ENCODE measurements around the gene IKZF5. TPM values are rescaled to one million over a fixed set of nuclear protein-coding genes. Genes with fewer than 3 reads are reported as not detected.

The IKZF5 gene, protein sequence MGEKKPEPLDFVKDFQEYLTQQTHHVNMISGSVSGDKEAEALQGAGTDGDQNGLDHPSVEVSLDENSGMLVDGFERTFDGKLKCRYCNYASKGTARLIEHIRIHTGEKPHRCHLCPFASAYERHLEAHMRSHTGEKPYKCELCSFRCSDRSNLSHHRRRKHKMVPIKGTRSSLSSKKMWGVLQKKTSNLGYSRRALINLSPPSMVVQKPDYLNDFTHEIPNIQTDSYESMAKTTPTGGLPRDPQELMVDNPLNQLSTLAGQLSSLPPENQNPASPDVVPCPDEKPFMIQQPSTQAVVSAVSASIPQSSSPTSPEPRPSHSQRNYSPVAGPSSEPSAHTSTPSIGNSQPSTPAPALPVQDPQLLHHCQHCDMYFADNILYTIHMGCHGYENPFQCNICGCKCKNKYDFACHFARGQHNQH
- total RNA-seq (10 to 100 TPM; 20.3 to 23.9 TPM), polyA plus RNA-seq (14.8 TPM)

DNA sequence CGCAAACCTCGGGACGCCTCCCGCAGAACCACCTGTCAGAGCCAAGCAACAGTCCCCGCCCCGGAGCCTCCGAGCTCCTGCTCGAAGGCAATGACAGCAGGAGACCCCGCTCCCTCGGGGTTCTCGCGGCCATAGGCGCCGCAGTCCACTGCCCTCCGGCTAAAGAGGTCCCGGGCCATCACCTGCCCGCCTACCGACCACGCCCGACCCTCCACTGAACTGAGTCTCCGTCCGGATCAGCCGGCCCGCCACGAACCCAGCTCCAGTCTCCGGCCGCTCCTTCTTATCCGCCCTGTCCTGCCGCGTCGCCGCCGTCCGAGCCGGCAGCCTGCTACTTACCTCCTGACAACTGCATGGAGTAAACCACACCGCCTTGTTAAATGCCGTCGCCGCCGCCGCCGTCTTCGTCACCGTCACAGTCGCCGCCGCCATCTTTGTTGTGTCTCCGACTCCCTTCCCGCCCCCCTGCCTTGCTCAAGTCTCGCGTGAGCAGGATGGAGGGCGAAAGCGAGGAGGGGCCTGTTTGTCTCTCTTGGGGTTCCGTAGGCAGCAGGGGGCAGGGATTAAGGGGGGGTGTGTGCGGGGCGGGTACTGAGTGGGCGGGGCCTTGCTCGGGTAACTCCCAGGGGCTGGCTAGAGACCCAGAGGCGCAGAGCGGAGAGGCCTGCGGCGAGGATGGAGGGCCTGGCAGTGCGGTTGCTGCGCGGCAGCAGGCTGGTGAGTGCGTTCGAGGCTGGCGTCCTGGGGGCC, at the start of gene IKZF5, which contains the start of gene ACADSB:
IKZF5 (minus strand) TSS at position 441 of the 750 bp plus-strand sequence. CDS start 10,170 bp downstream, outside the sequence.
ACADSB (plus strand) TSS at position 652 of the 750 bp plus-strand sequence; CDS start at position 676, 24 bp downstream.
- Histone ChIP-seq H3K27ac (ENCODE audit: low read depth, low read length) (peak within 1 kb of the TSS; percentile 96), H3K4me3 (ENCODE audit: low read length) (peak within 1 kb of the TSS; percentile 92), H3K36me3 (ENCODE audit: insufficient read depth, low read length) (no peaks in the 10 kb centered on the region), H3K27me3 (ENCODE audit: insufficient read depth, low read length, poor library complexity, severe bottlenecking) (no peaks in the 10 kb centered on the region), H3K9me3 (ENCODE audit: low read length) (no peaks in the 10 kb centered on the region), H3K4me1 (ENCODE audit: insufficient read depth, low read length) (peaks cover 56% of the 10 kb centered on the region)
- Mint-ChIP-seq H3K27me3 (no peaks in the 10 kb centered on the region), H3K27ac (peak within 1 kb of the TSS; percentile 92 to 100 (median 99)), H3K9me3 (no peaks in the 10 kb centered on the region), H3K4me1 (peaks cover 57 to 75% (median 68%) of the 10 kb centered on the region in 3 donors), H3K4me3 (peak within 1 kb of the TSS; percentile 95 to 100 (median 99)), H3K36me3 (peaks cover 0 to 39% (median 11%) of the 10 kb centered on the region in 3 donors)
- ChIA-PET CTCF (interaction anchor here (1.0 to 7.2 kb wide), 4 partner anchors 13 to 146 kb away, joined by 3 to 39 read pairs (median 6); partner anchors contain the start of genes BUB3 and PSTK), POLR2A (interaction anchor here (0.8 to 3.7 kb wide), 8 partner anchors 13 to 1453 kb away, joined by 3 to 29 read pairs (median 6); partner anchors contain the start of genes BUB3, C10orf88, FAM24B and LHPP)
- peak; percentile 94 to 99 (median 95) for DNase-seq

DNA sequence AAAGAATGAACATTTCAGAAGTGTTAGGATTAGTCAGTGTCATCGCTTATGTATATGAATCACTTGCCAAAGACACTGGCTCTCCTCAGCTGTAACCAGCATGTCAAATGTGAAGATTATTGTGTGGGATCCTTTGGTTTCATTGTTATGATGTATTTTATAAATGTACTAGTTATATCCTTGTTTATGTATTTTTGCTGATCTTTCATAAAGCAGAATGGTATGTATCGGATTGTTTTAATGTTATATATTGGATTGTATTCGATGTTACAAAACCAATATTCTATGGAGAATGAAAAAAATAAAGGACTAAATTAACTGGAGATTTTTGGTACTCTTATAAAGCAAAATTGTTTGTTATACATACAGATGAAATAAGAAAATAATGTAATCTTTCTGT, 49.4 kb upstream of the IKZF5 start:
- no peak overlapping the region for H3K4me3 ChIP-seq (ENCODE audit: low read length)
- POLR2A ChIA-PET = no interaction called here
- H3K36me3 ChIP-seq (ENCODE audit: insufficient read depth, low read length) = no peaks in the 10 kb centered on the region
- DNase-seq = no peak
- CTCF ChIA-PET = no interaction called here
- H3K27me3 Mint-ChIP-seq = no peaks in the 10 kb centered on the region
- peaks cover 14 to 26% (median 19%) of the 10 kb centered on the region in 3 donors for H3K36me3 Mint-ChIP-seq
- no peak overlapping the region for H3K27ac Mint-ChIP-seq
- peaks cover 0 to 2% (median 0%) of the 10 kb centered on the region in 5 donors for H3K9me3 Mint-ChIP-seq
- H3K27ac ChIP-seq (ENCODE audit: low read depth, low read length) = no peak overlapping the region
- no peak overlapping the region for H3K4me3 Mint-ChIP-seq
- no peaks in the 10 kb centered on the region for H3K4me1 ChIP-seq (ENCODE audit: insufficient read depth, low read length)
- H3K9me3 ChIP-seq (ENCODE audit: low read length) = no peaks in the 10 kb centered on the region
- H3K4me1 Mint-ChIP-seq = no peaks in the 10 kb centered on the region
- H3K27me3 ChIP-seq (ENCODE audit: insufficient read depth, low read length, poor library complexity, severe bottlenecking) = no peaks in the 10 kb centered on the region

DNA sequence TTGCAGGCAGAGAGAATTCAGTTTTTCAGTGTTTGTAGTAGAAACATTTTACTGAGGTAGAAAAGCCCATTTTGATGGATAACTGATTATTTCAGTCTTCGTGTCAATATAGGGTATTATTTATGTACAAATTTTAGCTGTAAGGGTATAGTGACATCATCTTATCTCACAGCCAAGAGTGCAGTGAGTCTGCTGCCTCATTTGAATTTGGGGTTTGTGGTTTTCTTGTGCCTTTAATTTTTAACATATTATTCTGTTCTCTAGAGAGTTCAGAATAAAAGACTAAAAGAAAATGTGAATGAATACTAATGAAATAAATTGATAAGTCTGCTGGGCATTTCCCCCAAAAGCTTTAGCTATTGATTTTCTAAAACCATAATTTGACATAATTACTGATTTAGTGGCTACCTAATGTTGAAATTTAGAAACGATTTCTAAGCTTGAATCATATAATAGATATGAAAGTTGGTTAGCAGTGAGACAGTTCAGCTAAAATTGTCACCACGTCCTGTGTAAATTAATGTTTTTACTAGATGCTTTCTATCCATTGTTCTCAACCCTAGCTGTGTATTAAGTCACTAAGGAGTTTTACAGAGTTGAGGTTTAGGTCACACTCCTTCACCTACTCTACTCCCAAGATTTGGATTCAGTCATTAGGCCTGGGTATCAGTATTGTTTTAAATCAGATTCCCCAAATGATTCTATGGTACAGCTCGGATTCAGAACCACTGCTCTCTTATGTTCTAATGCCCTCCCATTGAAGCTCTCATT, 37.6 kb upstream of the IKZF5 start:
- ChIA-PET CTCF (interaction anchor here (1.2 kb wide), 1 partner anchor 12 kb away, joined by 4 read pairs; no protein-coding TSS in a partner anchor), POLR2A (no interaction called here)
- H3K36me3 Mint-ChIP-seq = peaks cover 5 to 71% (median 18%) of the 10 kb centered on the region in 3 donors
- H3K9me3 ChIP-seq (ENCODE audit: low read length) = no peaks in the 10 kb centered on the region
- no peak overlapping the region for H3K27ac Mint-ChIP-seq
- no peak overlapping the region for H3K4me3 ChIP-seq (ENCODE audit: low read length)
- H3K27me3 ChIP-seq (ENCODE audit: insufficient read depth, low read length, poor library complexity, severe bottlenecking) = no peaks in the 10 kb centered on the region
- H3K4me3 Mint-ChIP-seq = no peak overlapping the region
- H3K4me1 Mint-ChIP-seq = no peaks in the 10 kb centered on the region
- no peaks in the 10 kb centered on the region for H3K4me1 ChIP-seq (ENCODE audit: insufficient read depth, low read length)
- DNase-seq = no peak
- H3K9me3 Mint-ChIP-seq = no peaks in the 10 kb centered on the region
- H3K36me3 ChIP-seq (ENCODE audit: insufficient read depth, low read length) = peaks cover 16% of the 10 kb centered on the region
- H3K27ac ChIP-seq (ENCODE audit: low read depth, low read length) = no peak overlapping the region
- no peaks in the 10 kb centered on the region for H3K27me3 Mint-ChIP-seq

DNA sequence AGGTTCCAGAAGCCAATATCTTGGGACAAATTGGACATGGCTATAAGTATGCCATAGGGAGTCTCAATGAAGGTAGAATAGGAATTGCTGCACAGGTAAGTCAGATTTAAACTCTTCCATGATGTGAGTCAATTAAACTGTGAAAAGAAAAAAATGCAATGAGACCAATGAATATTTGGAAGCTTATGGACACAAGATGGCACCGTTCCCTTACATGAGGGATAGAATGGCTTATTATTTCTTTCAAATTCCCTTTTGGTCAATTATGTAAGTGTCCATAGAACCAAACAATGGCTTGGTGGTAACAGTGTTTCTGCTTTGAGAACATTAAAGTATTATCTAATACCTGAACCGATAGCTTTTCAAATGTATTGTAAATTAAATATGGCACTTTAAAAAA, 35.8 kb upstream of the IKZF5 start:
- Histone ChIP-seq H3K27me3 (ENCODE audit: insufficient read depth, low read length, poor library complexity, severe bottlenecking) (no peaks in the 10 kb centered on the region), H3K4me3 (ENCODE audit: low read length) (no peak overlapping the region), H3K4me1 (ENCODE audit: insufficient read depth, low read length) (no peaks in the 10 kb centered on the region), H3K27ac (ENCODE audit: low read depth, low read length) (no peak overlapping the region), H3K9me3 (ENCODE audit: low read length) (no peaks in the 10 kb centered on the region), H3K36me3 (ENCODE audit: insufficient read depth, low read length) (peaks cover 16% of the 10 kb centered on the region)
- CTCF ChIA-PET = no interaction called here
- peaks cover under 1 to 1% (median under 1%) of the 10 kb centered on the region in 3 donors for H3K4me1 Mint-ChIP-seq
- POLR2A ChIA-PET = no interaction called here
- no peaks in the 10 kb centered on the region for H3K27me3 Mint-ChIP-seq
- no peak overlapping the region for H3K4me3 Mint-ChIP-seq
- H3K36me3 Mint-ChIP-seq = peaks cover 5 to 62% (median 15%) of the 10 kb centered on the region in 3 donors
- DNase-seq = no peak
- H3K9me3 Mint-ChIP-seq = no peaks in the 10 kb centered on the region
- no peak overlapping the region for H3K27ac Mint-ChIP-seq

DNA sequence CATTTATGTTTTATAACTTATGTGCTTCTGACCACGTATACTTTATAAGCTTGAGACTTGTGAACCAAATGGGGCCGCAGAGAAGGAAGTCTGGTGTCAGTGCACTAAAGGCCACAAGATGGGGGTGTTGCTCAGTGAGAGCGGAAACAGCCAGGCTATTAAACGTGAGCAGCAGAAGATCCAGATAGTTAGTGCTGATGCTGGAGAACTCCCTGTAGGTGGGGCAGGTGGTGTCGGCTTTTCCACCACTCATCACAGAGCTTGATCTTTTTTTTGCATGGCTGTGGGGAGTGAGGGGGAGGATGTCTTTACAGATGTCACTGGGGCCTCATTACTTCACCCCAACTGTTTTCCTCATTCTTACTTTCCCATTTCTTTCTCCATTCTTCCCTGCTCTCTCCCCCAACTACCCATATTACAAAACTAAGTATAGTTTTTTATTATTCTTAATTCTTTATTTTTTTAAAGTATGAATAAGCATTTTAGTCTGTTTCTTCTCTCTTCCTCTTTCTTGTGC, 34.9 kb upstream of the IKZF5 start:
- Mint-ChIP-seq H3K27me3 (no peaks in the 10 kb centered on the region), H3K36me3 (peaks cover 5 to 62% (median 15%) of the 10 kb centered on the region in 3 donors), H3K9me3 (no peaks in the 10 kb centered on the region), H3K4me1 (peaks cover 5 to 7% (median 6%) of the 10 kb centered on the region in 3 donors), H3K4me3 (no peak overlapping the region), H3K27ac (no peak overlapping the region)
- Histone ChIP-seq H3K9me3 (ENCODE audit: low read length) (no peaks in the 10 kb centered on the region), H3K27ac (ENCODE audit: low read depth, low read length) (no peak overlapping the region), H3K4me3 (ENCODE audit: low read length) (no peak overlapping the region), H3K27me3 (ENCODE audit: insufficient read depth, low read length, poor library complexity, severe bottlenecking) (no peaks in the 10 kb centered on the region), H3K4me1 (ENCODE audit: insufficient read depth, low read length) (no peaks in the 10 kb centered on the region), H3K36me3 (ENCODE audit: insufficient read depth, low read length) (peaks cover 16% of the 10 kb centered on the region)
- POLR2A ChIA-PET = no interaction called here
- DNase-seq = peak; percentile 5 to 57 (median 11)
- CTCF ChIA-PET = interaction anchor here (1.2 kb wide), 1 partner anchor 89 kb away, joined by 7 read pairs; no protein-coding TSS in a partner anchor

DNA sequence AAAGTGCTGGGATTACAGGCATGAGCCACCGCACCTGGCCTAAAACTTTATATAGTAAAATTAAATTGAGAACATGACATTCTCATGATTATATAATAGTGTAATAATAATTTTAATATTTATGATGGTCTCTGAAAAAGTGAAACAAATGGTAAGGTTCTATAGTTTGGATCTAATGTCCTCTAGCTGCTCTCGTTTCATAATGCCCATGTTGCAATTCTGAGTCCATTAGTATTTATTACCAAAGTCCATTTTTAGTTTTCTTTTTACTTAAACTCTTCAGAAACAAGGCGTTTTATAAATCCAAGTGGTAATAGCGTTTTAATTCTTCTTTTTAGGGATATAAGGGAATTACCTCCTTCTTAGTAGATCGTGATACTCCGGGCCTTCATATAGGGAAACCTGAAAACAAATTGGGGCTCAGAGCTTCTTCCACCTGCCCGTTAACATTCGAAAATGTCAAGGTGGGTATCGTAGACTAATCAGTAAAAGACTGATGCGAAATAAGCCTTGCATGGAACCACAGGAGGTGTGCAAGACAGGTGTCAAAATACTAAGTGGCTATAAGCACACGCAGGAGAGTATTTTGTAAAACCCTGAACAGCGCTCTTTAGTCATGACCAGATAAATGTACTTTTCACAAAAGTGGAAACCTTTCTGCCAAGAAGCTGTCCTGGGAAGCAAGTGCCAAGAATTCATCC, 34.3 kb upstream of the IKZF5 start:
- H3K27me3 ChIP-seq (ENCODE audit: insufficient read depth, low read length, poor library complexity, severe bottlenecking) = no peaks in the 10 kb centered on the region
- DNase-seq = no peak
- Mint-ChIP-seq H3K9me3 (no peaks in the 10 kb centered on the region), H3K27ac (no peak overlapping the region), H3K4me1 (peaks cover 5 to 7% (median 6%) of the 10 kb centered on the region in 3 donors), H3K4me3 (no peak overlapping the region), H3K27me3 (no peaks in the 10 kb centered on the region), H3K36me3 (peaks cover 5 to 60% (median 13%) of the 10 kb centered on the region in 3 donors)
- H3K4me1 ChIP-seq (ENCODE audit: insufficient read depth, low read length) = no peaks in the 10 kb centered on the region
- no peak overlapping the region for H3K27ac ChIP-seq (ENCODE audit: low read depth, low read length)
- H3K4me3 ChIP-seq (ENCODE audit: low read length) = no peak overlapping the region
- POLR2A ChIA-PET = no interaction called here
- H3K36me3 ChIP-seq (ENCODE audit: insufficient read depth, low read length) = peaks cover 11% of the 10 kb centered on the region
- no peaks in the 10 kb centered on the region for H3K9me3 ChIP-seq (ENCODE audit: low read length)
- CTCF ChIA-PET = interaction anchor here (1.2 to 1.6 kb wide), 2 partner anchors 63 to 90 kb away, joined by 4 to 7 read pairs; partner anchors contain the start of gene PSTK

DNA sequence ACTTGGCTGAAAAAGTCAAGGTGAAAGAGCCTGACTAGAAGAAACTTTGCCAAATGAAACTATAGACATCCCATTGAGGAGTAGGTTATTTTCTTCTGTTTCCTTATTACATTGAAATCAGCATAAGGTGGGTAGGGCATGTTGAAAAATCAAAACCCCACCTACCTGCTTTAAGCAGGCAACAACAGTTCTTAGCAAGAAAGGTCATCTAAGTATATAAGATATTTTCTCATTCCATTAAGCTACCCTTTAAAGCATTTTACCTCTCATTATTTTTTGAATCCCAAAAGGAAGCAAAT, 31.0 kb upstream of the IKZF5 start:
- no peak overlapping the region for H3K27ac ChIP-seq (ENCODE audit: low read depth, low read length)
- POLR2A ChIA-PET = no interaction called here
- peak overlapping the region in 1 of 8 donors; percentile 69 for H3K27ac Mint-ChIP-seq

More for the DNA sequence above, 31.0 kb upstream of the IKZF5 start:
- peaks cover 5 to 7% (median 6%) of the 10 kb centered on the region in 3 donors for H3K4me1 Mint-ChIP-seq
- peaks cover 5 to 65% (median 12%) of the 10 kb centered on the region in 3 donors for H3K36me3 Mint-ChIP-seq
- no peaks in the 10 kb centered on the region for H3K27me3 ChIP-seq (ENCODE audit: insufficient read depth, low read length, poor library complexity, severe bottlenecking)
- no peaks in the 10 kb centered on the region for H3K4me1 ChIP-seq (ENCODE audit: insufficient read depth, low read length)
- no peaks in the 10 kb centered on the region for H3K9me3 Mint-ChIP-seq
- H3K27me3 Mint-ChIP-seq = no peaks in the 10 kb centered on the region
- DNase-seq = no peak
- H3K4me3 ChIP-seq (ENCODE audit: low read length) = no peak overlapping the region
- no peaks in the 10 kb centered on the region for H3K9me3 ChIP-seq (ENCODE audit: low read length)
- H3K4me3 Mint-ChIP-seq = no peak overlapping the region
- H3K36me3 ChIP-seq (ENCODE audit: insufficient read depth, low read length) = peaks cover 7% of the 10 kb centered on the region
- CTCF ChIA-PET = interaction anchor here (1.2 kb wide), 1 partner anchor 403 kb away, joined by 3 read pairs; no protein-coding TSS in a partner anchor

Data from CD8-positive, alpha-beta memory T cell (primary cell).